IPS-20b (cell line): ENCODE results near the gene POLD3.

Experiments
- H3K27ac ChIP-seq: one replicate; pipeline ENCODE4 v1.5.1; 2013; ENCODE audit warnings: low read length
- H3K27me3 ChIP-seq: 2 replicates; pipeline ENCODE4 v1.6.1; 2013; ENCODE audit warnings: mild to moderate bottlenecking, low read length, inconsistent platforms; ENCODE audit not compliant: insufficient read depth
- H3K36me3 ChIP-seq: 2 replicates; pipeline ENCODE4 v1.6.1; 2013; ENCODE audit warnings: low read depth, mild to moderate bottlenecking, inconsistent platforms, low read length, moderate library complexity; ENCODE audit not compliant: insufficient read depth
- H3K4me1 ChIP-seq: 2 replicates; pipeline ENCODE4 v1.6.1; 2013; ENCODE audit warnings: mild to moderate bottlenecking, control low read depth, inconsistent platforms, low read length, moderate library complexity; ENCODE audit not compliant: insufficient read depth
- H3K4me3 ChIP-seq: 2 replicates; pipeline ENCODE4 v1.5.1; 2013; ENCODE audit warnings: mild to moderate bottlenecking, low read length, inconsistent platforms
- H3K9ac ChIP-seq: 2 replicates; pipeline ENCODE4 v1.6.1; 2013; ENCODE audit warnings: low read depth, mild to moderate bottlenecking, inconsistent platforms, low read length, moderate library complexity
- H3K9me3 ChIP-seq: 2 replicates; pipeline ENCODE4 v1.6.1; 2013; ENCODE audit warnings: mild to moderate bottlenecking, low read depth, low read length, inconsistent platforms; ENCODE audit not compliant: insufficient read depth

Gene POLD3

DNA sequence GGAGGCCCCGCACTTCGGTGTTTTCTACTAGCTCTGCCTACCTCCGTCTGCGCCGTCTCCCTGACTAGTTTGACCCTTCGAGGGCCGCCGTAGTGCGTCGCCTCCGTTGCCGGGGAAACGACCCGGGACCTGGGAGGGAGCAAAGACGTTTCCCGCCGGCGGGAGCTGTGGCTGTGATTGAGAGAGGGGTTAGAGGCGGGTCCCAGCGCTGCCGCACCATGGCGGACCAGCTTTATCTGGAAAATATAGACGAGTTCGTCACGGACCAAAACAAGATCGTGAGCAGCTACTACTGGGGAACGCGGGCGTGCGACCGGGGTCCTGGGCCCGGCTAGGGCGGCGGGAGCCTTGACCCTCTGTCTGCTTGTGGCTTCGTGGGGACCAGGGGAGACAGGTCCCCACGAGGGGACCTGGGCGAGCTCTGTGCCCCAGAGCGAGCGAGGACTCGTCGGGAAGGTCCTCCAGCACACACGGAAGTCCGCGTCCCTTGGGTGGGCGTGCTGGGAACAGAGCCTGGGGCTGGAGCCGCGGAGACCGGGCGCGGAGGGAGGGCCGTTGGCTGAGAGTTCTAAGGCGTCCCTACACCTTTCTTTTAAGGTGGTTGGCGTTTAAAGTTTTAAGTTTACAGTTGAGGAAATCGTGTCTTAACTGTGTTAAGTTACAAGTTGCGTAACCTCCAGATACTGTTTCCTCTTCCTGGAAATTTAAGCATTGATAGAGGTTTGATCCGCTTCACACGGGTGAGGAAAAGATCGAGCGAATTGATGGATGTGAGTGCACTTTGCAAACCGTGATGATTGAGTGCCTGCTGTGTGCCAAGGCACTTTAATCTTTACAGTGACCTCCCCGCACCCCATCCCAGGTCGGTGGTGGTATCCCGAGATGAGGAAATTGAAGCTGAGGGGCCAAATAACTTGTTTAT, at the start of gene POLD3:
TSS of gene POLD3 (plus strand) at position 142 of the 922 bp plus-strand sequence. CDS start at position 219, 77 bp downstream.
- Histone ChIP-seq H3K27ac (peak within 1 kb of the TSS; percentile 82), H3K9ac (peak within 1 kb of the TSS; percentile 100), H3K36me3 (peaks cover 34% of the 10 kb centered on the region), H3K27me3 (no peaks in the 10 kb centered on the region), H3K4me1 (peaks cover 6% of the 10 kb centered on the region; the same call in 1 of the 2 replicates), H3K4me3 (peak within 1 kb of the TSS; percentile 96), H3K9me3 (no peaks in the 10 kb centered on the region)

- H3K36me3 ChIP-seq = no peaks in the 10 kb centered on the region
- no peaks in the 10 kb centered on the region for H3K4me1 ChIP-seq
- H3K27ac ChIP-seq = no peak overlapping the region
- no peak overlapping the region for H3K9ac ChIP-seq
- no peak overlapping the region for H3K4me3 ChIP-seq
- peaks cover 30% of the 10 kb centered on the region for H3K9me3 ChIP-seq
- no peaks in the 10 kb centered on the region for H3K27me3 ChIP-seq
These were observed 48.4 kb upstream of the POLD3 start for GRCh38 chr11:74543991-74544390.

DNA sequence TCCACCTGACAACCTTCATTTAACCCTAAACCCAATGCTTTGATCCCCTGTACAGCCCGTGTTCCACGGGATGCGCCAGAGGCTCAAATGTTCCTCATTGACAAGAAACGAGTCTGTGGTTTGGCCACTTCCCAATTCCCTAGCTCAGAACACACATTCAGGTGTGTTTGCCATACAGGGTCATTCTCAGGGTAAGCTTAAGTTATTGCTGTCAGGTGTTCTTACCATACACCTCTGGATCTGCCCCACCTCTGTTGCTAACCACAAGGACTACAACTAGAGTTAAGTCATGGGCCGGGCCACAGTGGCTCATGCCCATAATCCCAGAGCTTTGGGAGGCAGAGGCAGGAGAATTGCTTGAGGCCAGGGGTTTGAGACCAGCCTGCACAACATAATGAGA, 45.6 kb upstream of the POLD3 start:
- Histone ChIP-seq H3K4me1 (no peaks in the 10 kb centered on the region), H3K9me3 (peaks cover 20% of the 10 kb centered on the region), H3K27ac (no peak overlapping the region), H3K36me3 (no peaks in the 10 kb centered on the region), H3K4me3 (no peak overlapping the region), H3K9ac (no peak overlapping the region), H3K27me3 (no peaks in the 10 kb centered on the region)

DNA sequence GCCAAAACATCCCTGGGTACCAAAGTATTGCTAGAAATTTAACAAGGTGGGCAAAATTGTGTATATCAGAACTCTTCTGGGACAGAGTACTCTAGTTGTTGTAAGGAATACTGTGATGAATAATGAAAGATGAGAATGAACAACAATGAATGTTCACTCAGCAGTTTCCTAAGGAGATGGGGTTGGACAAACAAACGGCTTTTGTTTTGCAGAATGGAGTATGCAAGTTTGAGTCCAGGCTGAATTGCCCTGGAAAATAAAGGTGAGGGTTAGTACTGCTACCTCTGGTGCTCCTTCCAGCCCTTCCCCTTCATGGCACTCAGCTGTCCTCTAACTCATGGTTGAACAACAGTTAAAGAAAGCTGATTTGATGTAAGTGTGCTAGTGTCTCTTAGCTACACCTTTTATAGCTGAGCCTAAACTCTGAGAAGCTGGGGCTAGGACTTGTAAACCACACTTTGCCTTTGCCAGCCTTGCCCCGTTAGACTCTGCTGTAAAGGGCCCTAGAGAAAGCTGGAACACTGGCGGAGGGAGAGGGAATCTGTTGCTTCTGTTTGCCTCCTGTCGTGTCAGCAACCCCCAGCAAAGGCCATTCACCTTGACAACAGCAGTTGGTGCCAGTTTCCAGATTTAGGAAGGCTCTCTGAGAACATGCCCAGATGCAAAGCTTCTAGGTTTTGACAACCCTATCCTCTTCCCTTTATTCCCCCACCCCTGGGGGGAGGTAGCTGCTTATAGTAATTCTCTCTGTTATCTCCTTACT, 41.2 kb upstream of the POLD3 start:
- H3K27ac ChIP-seq = no peak overlapping the region
- no peaks in the 10 kb centered on the region for H3K27me3 ChIP-seq
- no peak overlapping the region; the same call in 1 of the 2 replicates for H3K9ac ChIP-seq
- no peaks in the 10 kb centered on the region for H3K9me3 ChIP-seq
- H3K4me3 ChIP-seq = no peak overlapping the region
- no peaks in the 10 kb centered on the region for H3K4me1 ChIP-seq
- H3K36me3 ChIP-seq = no peaks in the 10 kb centered on the region

DNA sequence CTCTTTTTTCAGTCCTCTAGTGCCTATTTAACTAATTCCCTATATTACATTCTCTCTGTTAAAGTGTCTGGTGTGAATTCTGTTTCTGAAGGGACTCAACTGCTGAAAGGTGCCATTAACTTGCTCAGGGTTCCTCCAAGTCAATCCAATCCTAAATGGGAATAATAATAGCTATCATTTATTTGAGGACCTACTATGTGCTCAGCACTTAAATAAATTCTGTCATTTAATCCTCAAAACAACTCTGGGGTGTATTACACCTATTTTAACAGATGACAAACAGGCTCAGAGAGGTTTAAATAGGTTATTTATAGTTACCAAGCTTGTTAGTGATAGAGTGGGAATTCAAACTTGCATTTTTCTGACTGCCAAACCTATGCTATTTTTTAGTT, 40.6 kb upstream of the POLD3 start:
- H3K27ac ChIP-seq = no peak overlapping the region
- no peaks in the 10 kb centered on the region for H3K27me3 ChIP-seq
- no peaks in the 10 kb centered on the region for H3K4me1 ChIP-seq
- no peaks in the 10 kb centered on the region for H3K9me3 ChIP-seq
- no peak overlapping the region for H3K4me3 ChIP-seq
- no peaks in the 10 kb centered on the region for H3K36me3 ChIP-seq
- no peak overlapping the region for H3K9ac ChIP-seq

DNA sequence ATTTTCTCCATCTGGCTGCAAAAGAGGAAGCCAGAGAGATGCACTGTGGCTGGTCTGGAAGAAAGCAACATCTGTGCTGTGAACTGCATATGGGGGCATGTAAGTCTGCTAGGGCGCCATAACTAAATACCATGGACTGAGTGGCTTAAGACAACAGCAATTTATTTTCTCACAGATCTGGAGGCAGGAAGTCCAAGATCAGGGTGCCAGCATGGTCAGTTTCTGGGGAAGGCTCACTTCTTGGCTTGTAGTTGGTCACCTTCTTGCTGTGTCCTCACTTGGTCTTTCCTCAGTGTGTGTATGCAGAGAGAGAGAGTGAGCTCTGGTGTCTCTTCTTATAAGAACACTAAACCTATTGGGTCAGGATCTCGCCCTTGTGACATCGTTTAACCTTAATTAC, 34.9 kb upstream of the POLD3 start:
- Histone ChIP-seq H3K27me3 (no peaks in the 10 kb centered on the region), H3K27ac (no peak overlapping the region), H3K9ac (no peak overlapping the region), H3K36me3 (no peaks in the 10 kb centered on the region), H3K4me1 (no peaks in the 10 kb centered on the region), H3K9me3 (peaks cover 7% of the 10 kb centered on the region), H3K4me3 (no peak overlapping the region)

- H3K4me3 ChIP-seq = no peak overlapping the region
- no peaks in the 10 kb centered on the region for H3K27me3 ChIP-seq
- no peak overlapping the region for H3K27ac ChIP-seq
- H3K9ac ChIP-seq = no peak overlapping the region
- H3K4me1 ChIP-seq = no peaks in the 10 kb centered on the region
- H3K9me3 ChIP-seq = peaks cover 7% of the 10 kb centered on the region
- no peaks in the 10 kb centered on the region for H3K36me3 ChIP-seq
These were observed 33.1 kb upstream of the POLD3 start for GRCh38 chr11:74559110-74559933.

DNA sequence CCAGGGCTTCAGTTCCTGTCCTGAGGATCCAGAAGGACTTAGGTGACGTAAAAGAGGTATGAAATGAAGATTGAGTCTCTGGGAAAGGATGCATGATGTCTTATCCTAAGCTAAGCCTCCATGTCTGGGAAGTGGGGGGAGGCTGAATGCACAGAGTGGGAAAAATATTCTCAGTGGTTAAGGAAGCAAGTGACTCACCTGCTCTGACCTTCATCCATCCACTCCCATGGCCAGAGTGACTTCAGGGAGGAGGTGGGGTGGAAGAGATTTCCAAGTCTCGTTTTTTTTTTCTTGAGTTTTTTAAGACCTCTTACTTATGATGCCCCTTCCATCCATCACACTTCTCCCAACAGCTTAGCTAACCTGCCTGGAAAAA, 32.5 kb upstream of the POLD3 start:
- H3K27ac ChIP-seq = no peak overlapping the region
- H3K27me3 ChIP-seq = no peaks in the 10 kb centered on the region
- H3K4me1 ChIP-seq = no peaks in the 10 kb centered on the region
- no peak overlapping the region for H3K4me3 ChIP-seq
- no peaks in the 10 kb centered on the region for H3K36me3 ChIP-seq
- no peak overlapping the region for H3K9ac ChIP-seq
- peaks cover 7% of the 10 kb centered on the region for H3K9me3 ChIP-seq

DNA sequence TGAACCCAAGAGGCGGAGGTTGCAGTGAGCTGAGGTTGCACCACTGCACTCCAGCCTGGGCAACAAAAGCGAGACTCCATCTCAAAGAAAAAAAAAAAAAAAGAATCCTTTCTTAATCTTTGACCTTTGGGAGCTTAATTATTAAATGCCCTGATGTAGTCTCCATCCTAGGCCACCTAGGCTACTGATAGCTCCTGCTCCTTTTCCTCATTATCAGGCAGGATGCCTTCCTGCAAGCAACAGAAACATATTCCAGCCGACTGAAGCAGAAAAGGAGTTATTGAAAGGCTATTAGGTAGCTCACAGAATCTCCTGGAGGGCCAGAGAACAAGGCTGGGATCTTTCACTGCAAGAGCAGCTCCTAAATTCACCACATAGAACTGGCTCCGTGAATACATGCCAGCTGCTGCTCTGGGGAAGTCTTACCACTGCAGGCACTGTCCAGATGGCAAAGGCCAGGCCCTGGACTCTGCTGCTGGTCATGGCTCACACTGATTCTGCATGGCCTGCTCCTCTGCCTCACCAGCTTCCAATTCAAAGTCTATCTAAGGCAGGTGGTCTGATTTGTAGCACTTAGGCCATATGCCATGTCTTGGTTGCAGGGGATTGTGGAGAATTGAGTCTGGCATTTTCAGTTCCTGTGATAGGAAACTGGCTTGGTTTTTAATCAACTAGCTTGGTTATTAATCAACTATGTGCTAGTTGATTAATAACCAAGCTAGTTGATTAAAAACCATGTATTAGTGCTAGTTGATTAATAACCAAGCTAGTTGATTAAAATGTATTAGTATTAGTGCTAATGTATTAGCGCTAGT, 26.0 kb upstream of the POLD3 start:
- no peaks in the 10 kb centered on the region for H3K36me3 ChIP-seq
- H3K9me3 ChIP-seq = peaks cover 6% of the 10 kb centered on the region
- H3K27ac ChIP-seq = no peak overlapping the region
- no peak overlapping the region for H3K9ac ChIP-seq
- H3K27me3 ChIP-seq = no peaks in the 10 kb centered on the region
- no peak overlapping the region for H3K4me3 ChIP-seq
- H3K4me1 ChIP-seq = no peaks in the 10 kb centered on the region

DNA sequence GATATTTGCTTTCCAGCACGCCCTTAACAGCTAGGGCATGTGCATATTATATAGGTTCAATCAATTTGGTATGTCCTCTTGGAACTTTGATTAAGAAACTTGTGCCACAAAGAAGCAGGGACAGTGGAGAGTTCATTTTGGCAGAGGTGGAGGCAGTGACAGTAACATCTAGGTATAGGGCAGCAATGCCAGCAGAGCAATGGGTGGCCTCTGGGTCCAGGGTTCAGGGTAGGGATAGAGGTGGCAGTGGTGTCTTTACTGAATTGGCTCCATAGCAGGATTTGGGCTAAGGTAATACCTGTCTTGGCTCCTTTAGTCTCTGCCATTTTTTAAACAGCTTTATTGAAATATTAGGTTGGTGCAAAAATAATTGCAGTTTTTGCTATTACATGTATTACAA, 24.4 kb upstream of the POLD3 start:
- H3K27me3 ChIP-seq = no peaks in the 10 kb centered on the region
- H3K9ac ChIP-seq = no peak overlapping the region
- no peak overlapping the region for H3K4me3 ChIP-seq
- no peak overlapping the region for H3K27ac ChIP-seq
- no peaks in the 10 kb centered on the region for H3K36me3 ChIP-seq
- no peaks in the 10 kb centered on the region for H3K9me3 ChIP-seq
- no peaks in the 10 kb centered on the region for H3K4me1 ChIP-seq
